ENCODE results near the gene CD34.

GRCh38 chr1:207878939-207879338, 32.0 kb downstream of the CD34 start:
- TF ChIP-seq, protein P1, sequence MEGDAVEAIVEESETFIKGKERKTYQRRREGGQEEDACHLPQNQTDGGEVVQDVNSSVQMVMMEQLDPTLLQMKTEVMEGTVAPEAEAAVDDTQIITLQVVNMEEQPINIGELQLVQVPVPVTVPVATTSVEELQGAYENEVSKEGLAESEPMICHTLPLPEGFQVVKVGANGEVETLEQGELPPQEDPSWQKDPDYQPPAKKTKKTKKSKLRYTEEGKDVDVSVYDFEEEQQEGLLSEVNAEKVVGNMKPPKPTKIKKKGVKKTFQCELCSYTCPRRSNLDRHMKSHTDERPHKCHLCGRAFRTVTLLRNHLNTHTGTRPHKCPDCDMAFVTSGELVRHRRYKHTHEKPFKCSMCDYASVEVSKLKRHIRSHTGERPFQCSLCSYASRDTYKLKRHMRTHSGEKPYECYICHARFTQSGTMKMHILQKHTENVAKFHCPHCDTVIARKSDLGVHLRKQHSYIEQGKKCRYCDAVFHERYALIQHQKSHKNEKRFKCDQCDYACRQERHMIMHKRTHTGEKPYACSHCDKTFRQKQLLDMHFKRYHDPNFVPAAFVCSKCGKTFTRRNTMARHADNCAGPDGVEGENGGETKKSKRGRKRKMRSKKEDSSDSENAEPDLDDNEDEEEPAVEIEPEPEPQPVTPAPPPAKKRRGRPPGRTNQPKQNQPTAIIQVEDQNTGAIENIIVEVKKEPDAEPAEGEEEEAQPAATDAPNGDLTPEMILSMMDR (conservative IDR thresholded peaks at IDR 0.05; ENCODE audit: low read length) = no peak
- TF ChIP-seq EZH2phosphoT487 (IDR thresholded peaks at IDR 0.05; ENCODE audit: borderline replicate concordance, low read depth, low read length) = no peak
